Peyer's patch (tissue), 4 donors: ENCODE data around the gene ZNF554.

ENCODE experiments used
- POLR2A ChIP-seq, 2 donors: fragments of 450-650 bp; IDR thresholded peaks; one replicate each; pipeline ENCODE4 v1.5.1; 2017; ENCODE audit warnings: antibody characterized with exemption in 2 of 2, mild to moderate bottlenecking in 2 of 2, moderate library complexity in 2 of 2
- TF ChIP-seq, protein P1 (sequence below), 6 experiments: fragments of 450-650 bp in 4 of 6; fragments of 200-600 bp in 2 of 6; sonication (generic) in 1 of 6; IDR thresholded peaks; one replicate each; pipeline ENCODE4 v1.5.1; 2017 to 2019; ENCODE audit warnings: antibody characterized with exemption in 6 of 6, mild to moderate bottlenecking in 3 of 6, moderate library complexity in 1 of 6

DNA sequence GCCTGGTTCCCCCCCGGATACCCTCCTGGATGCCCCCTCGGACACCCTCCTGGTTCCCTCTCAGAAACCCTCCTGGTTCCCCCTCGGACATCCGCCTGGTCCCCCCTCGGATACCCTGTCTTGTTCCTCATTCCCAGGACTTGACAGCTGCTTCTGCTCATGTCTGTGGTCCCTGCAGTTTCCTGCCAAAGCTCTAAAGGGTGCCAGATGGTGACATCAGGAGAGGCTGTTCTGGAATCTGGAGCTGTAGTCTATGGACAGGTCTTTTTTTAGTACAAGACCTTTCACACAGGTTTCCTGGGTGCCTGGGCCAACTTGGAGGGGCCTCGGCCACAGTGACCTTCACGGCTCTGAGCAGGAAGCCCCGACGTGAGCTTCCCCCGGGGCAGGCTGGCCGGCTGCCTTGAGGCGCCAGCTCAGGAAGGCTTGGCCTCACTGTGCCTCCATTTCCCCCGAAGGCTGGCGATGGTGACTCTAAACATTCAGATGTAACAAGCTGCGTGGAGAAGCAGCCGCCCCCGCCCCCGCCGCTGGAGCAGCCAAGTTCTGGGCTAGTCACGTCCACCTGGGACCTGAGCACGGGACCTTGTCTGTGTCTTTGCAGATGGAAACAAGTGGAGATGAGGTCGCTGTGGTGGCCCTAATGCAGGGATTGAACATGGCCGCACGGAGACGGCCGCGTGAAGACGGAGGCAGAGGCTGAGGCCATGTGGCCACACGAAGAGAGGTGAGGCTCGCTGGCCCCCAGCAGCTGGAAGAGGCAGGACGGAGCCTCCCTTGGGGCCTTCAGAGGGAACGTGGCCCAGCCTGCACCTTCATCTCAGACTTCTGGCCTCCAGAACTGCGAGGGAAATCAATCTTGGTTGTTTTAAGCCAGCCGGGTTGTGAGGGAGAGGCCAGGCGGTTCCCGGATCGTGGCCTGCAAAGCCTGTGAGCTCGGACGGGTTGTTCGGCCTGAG is 49.3 kb upstream of the ZNF554 start:
- TF ChIP-seq, protein P1, sequence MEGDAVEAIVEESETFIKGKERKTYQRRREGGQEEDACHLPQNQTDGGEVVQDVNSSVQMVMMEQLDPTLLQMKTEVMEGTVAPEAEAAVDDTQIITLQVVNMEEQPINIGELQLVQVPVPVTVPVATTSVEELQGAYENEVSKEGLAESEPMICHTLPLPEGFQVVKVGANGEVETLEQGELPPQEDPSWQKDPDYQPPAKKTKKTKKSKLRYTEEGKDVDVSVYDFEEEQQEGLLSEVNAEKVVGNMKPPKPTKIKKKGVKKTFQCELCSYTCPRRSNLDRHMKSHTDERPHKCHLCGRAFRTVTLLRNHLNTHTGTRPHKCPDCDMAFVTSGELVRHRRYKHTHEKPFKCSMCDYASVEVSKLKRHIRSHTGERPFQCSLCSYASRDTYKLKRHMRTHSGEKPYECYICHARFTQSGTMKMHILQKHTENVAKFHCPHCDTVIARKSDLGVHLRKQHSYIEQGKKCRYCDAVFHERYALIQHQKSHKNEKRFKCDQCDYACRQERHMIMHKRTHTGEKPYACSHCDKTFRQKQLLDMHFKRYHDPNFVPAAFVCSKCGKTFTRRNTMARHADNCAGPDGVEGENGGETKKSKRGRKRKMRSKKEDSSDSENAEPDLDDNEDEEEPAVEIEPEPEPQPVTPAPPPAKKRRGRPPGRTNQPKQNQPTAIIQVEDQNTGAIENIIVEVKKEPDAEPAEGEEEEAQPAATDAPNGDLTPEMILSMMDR (IDR thresholded peaks at IDR 0.05) = no peak
- TF ChIP-seq POLR2A (IDR thresholded peaks at IDR 0.05) = no peak
